Right lobe of liver (tissue), 6 donors: ENCODE data around the gene DNAJB8. TPM values are rescaled to one million over a fixed set of nuclear protein-coding genes. Genes with fewer than 3 reads are reported as not detected.
A peak's percentile ranks its signal among the peaks of the same experiment; 100 is the strongest.

Experiments
- ATAC-seq, 4 donors: fragments of 200-7000 bp; cut with Tn5 transposase; one replicate each; pipeline ENCODE4 v1.9.1; 2020; ENCODE audit warnings: mild to moderate bottlenecking in 4 of 4, moderate library complexity in 4 of 4
- DNase-seq, 3 donors: peaks; one replicate each; pipeline ENCODE4 v3.0.0-alpha.2; 2020
- H3K27ac ChIP-seq, 3 donors: fragments of 200-600 bp; one replicate each; pipeline ENCODE4 v1.8.0; 2022
- H3K27me3 ChIP-seq, 2 donors: fragments of 200-600 bp; one replicate each; pipeline ENCODE4 v1.8.0; 2022
- H3K36me3 ChIP-seq, 4 donors: fragments of 200-600 bp; sonication (generic) in 1 of 4; one replicate each; pipeline versions ENCODE4 v1.5.1 to v1.8.0; 2017 to 2022; ENCODE audit warnings: control low read depth in 1 of 4
- H3K4me1 ChIP-seq, 4 donors: fragments of 200-600 bp; sonication (generic) in 1 of 4; one replicate each; pipeline versions ENCODE4 v1.5.1 to v1.8.0; 2017 to 2022; ENCODE audit warnings: control low read depth in 1 of 4
- H3K4me3 ChIP-seq, 3 donors: fragments of 200-600 bp; one replicate each; pipeline ENCODE4 v1.8.0; 2022
- H3K9me3 ChIP-seq, 4 donors: fragments of 200-600 bp; sonication (generic) in 1 of 4; one replicate each; pipeline versions ENCODE4 v1.5.1 to v1.8.0; 2017 to 2022; ENCODE audit warnings: control low read depth in 1 of 4
- POLR2A ChIP-seq: fragments of 450-650 bp; IDR thresholded peaks from one replicate; pipeline ENCODE4 v1.6.1; 2017; ENCODE audit warnings: antibody characterized with exemption, mild to moderate bottlenecking
- WGBS: methylation state at CpG from one replicate; pipeline ENCODE4 v1.1.6; 2018; ENCODE audit warnings: low coverage, low lambda C conversion rate; ENCODE audit not compliant: insufficient coverage; ENCODE audit errors: missing lambda C conversion rate; 5-methylcytosine and 5-hydroxymethylcytosine counted together
- intact Hi-C, 2 donors: fragments of 100-400 bp; cut with DNase I; formaldehyde crosslinking; loops; one replicate each; pipeline versions ENCODE4 v1.11.2 to v1.14.1; 2022
- total RNA-seq, 6 experiments: library from RNA; depleted of rRNA in 2 of 6; stranded (reverse); fragments of >200 nt in 2 of 6; fragmentation: NEBNext Ultra II Directional in 3 of 6; extraction: Animal tissue kit (Norgen Biotek cat#: 25700) in 3 of 6; gene quantifications; one replicate each; pipeline versions ENCODE4 v1.1.0 to v1.2.4, GENCODE V29; 2016 to 2023
- TF ChIP-seq, protein P1 (sequence below), 4 donors: fragments of 200-600 bp in 3 of 4; fragments of 450-650 bp in 1 of 4; IDR thresholded peaks; one replicate each; pipeline versions ENCODE4 v1.5.1 to v1.8.0; 2016 to 2022; ENCODE audit warnings: antibody characterized with exemption in 4 of 4, mild to moderate bottlenecking in 2 of 4
- donor health status: DM: no; HTN: yes; CAD: no.
- donor health status: DM: no; HTN: no; CAD: no.
- donor health status: DM: no; HTN: no; CAD: no.
- donor health status: DM: no; HTN: yes; CAD: no.
- donor health status: DM: no; HTN: yes; CAD: no.

The DNAJB8 gene
- total RNA-seq, 6 experiments from 2014 or later, result not detected

DNA sequence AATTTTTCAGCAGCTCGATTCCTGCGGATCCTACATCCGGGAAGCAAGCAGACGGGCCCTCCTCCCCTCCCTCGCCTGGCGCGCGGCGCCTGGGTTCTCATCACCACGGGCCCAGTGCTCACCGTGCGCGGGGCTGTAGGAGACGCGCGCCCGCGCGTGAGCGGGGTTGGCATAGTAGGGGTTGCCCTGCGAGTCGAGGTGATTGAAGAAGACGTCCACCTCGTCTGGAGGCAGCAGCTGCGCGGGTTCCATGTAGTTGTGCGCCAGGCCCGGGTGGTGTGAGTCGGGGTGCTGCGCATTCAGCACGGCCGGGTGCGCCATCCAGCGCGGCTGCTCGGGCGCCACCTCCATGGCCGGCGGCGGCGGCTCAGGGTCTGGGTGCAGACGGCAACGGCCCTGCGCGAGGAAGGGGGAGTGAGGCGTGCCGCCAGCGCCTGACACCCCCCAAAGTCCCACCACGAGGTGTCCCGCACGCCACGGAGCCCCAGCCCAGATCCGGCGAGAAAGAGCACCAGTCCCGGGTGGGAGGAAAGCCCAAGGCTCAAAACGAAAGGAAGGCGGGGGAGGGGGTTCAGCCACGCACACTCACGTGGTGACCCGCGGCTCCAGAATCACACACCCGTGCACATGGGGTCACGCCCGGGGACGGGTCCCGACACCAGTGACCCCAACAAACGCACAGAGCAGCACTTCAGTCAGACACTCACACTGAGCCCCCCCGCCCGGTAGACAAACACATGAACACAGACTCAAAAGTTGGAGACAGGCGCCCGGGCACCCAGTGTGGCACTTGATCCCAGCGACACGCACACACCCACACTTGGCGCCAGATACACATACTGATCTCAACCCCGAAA is 20.2 kb upstream of the DNAJB8 start:
- H3K4me1 ChIP-seq, result peaks cover 0 to 42% (median 4%) of the 10 kb centered on the region in 4 donors
- H3K27ac ChIP-seq, result no peak overlapping the region
- peak in 1 of 4 donors; percentile 6 for ATAC-seq
- no peaks in the 10 kb centered on the region for H3K36me3 ChIP-seq
- no peak for DNase-seq
- WGBS, result 7% methylated on average over 3 of the region's 75 CpGs
- TF ChIP-seq, protein P1, sequence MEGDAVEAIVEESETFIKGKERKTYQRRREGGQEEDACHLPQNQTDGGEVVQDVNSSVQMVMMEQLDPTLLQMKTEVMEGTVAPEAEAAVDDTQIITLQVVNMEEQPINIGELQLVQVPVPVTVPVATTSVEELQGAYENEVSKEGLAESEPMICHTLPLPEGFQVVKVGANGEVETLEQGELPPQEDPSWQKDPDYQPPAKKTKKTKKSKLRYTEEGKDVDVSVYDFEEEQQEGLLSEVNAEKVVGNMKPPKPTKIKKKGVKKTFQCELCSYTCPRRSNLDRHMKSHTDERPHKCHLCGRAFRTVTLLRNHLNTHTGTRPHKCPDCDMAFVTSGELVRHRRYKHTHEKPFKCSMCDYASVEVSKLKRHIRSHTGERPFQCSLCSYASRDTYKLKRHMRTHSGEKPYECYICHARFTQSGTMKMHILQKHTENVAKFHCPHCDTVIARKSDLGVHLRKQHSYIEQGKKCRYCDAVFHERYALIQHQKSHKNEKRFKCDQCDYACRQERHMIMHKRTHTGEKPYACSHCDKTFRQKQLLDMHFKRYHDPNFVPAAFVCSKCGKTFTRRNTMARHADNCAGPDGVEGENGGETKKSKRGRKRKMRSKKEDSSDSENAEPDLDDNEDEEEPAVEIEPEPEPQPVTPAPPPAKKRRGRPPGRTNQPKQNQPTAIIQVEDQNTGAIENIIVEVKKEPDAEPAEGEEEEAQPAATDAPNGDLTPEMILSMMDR (IDR thresholded peaks at IDR 0.05), result no peak
- no peak for TF ChIP-seq POLR2A
- H3K4me3 ChIP-seq, result peak overlapping the region; percentile 37 to 51 (median 47)
- H3K27me3 ChIP-seq, result peaks cover 17 to 63% of the 10 kb centered on the region in 2 donors
- H3K9me3 ChIP-seq, result no peaks in the 10 kb centered on the region
- intact Hi-C loops, result no loop called here

DNA sequence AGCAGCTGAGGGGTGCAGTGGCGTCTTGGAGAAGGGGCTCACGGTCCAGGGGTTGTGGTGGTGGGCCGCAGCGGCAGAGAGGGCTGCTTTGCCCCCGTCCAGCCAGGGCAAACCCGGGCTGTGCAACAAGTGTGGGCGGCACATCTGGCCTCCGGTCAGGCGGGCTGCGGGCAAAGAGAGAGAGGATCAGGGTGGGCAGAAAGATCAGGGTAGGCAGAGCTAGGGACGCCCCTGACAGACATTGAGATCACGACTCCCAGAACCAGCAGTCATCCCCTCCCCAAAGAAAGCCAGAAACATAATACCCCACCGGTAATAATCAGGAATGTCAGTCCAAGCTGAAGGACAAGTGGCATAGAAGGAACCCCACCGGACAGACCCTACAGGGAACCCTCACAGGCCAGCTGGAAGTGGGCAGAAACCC is 19.5 kb upstream of the DNAJB8 start:
- no peak for TF ChIP-seq POLR2A
- TF ChIP-seq, protein P1 (IDR thresholded peaks at IDR 0.05), result no peak

DNA sequence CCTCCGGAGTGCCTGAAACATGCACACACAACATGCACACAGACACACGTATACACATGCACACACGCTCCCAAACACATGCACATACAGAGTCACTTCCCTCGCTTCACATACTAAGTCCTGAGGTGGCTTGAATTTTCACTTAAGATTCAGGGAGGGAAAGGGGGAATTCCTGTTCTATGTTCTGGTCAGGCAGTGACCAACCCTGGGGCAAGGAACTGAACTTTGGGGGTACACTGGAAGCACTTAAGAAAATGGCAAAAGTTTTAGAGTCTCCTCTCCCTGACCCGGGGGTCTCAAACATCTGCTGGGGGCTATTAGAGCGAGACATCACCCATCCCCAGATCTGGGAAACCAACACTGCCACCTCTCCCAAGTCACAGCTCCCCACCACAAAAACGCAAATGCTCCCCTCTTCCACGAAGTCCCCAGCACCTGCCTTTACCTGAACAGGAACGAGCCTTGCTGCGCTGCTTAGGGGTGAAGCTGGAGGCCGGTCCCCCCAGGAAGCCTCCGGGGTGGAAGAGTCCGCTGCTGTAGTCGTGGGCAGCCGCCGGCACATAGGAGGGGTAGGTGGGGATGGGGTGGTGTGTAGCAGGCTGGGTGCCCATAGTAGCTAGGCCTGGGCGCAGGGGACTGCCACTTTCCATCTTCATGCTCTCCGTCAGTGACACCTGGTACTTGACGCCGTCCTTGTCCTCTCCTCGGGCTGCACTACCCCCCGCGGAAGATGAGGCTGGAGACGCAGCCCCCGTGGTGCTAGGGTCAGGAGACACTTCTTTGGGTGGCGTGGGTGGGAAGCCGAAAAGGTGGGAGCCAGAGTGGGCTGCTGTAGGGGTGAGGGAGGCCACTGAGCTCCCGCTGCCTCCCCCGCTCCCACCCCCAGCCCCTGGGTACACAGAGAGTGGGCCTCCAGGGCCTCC is 18.9 kb upstream of the DNAJB8 start:
- H3K4me3 ChIP-seq, result no peak overlapping the region
- 35% methylated on average over 18 of the region's 29 CpGs for WGBS
- intact Hi-C loops, result no loop called here
- ATAC-seq (no peak), DNase-seq (no peak)
- H3K27ac ChIP-seq, result no peak overlapping the region
- H3K27me3 ChIP-seq, result peaks cover 9 to 51% of the 10 kb centered on the region in 2 donors
- no peaks in the 10 kb centered on the region for H3K9me3 ChIP-seq
- H3K4me1 ChIP-seq, result peaks cover 0 to 39% (median 4%) of the 10 kb centered on the region in 4 donors
- no peaks in the 10 kb centered on the region for H3K36me3 ChIP-seq
- TF ChIP-seq, protein P1 (IDR thresholded peaks at IDR 0.05), result no peak
- TF ChIP-seq POLR2A, result no peak

More for the DNA sequence above, 19.5 kb upstream of the DNAJB8 start:
- Histone ChIP-seq H3K27me3 (peaks cover 10 to 57% of the 10 kb centered on the region in 2 donors), H3K9me3 (no peaks in the 10 kb centered on the region), H3K27ac (no peak overlapping the region), H3K4me1 (peaks cover 0 to 39% (median 4%) of the 10 kb centered on the region in 4 donors), H3K36me3 (no peaks in the 10 kb centered on the region), H3K4me3 (peak overlapping the region in 2 of 3 donors; percentile 47 to 51)
- WGBS, result 7% methylated on average over 2 of the region's 14 CpGs
- intact Hi-C loops, result no loop called here
- ATAC-seq (no peak), DNase-seq (no peak)

DNA sequence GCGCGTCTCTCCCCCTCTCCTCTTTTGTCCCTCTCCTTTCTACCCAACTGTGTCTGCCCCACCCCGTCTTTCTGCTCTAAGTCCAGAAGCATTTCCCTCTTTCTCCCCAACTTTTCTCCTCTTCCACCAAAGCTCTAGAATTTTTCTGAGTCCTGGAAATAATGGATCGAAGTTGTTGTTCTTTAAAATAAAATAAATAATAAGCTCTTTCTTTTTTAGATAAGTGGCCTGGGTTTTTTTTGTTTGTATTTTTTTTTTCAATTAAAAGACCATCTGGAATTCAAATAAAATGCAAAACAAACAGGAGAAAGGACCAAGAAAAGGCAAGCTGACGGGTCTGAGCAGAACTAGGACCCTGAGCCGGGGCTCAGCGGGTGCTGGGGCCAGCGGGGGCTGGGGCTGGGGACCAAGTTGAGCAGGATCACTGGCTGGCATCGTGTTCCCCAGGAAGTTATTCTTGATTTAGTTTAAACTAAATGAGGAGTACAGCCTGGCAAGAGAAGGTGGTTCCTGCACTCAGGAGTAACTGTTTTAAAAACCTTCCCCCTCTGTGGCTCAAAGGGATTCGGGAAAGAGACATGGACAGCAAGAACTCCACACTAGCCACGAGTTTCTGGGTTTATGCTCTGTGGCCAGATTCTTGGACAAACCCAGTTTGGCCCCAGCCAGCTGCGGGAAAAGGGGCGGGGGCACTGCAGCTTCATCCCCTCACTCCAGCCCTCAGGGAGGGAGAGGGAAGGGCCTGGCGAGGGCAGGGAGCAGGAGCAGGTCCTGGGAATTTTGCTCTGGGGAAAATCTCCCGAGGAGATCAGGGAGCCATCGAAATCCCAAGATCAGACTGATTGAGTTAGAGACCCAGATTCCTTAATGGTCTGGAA is 18.0 kb upstream of the DNAJB8 start:
- intact Hi-C loops, result no loop called here
- H3K27me3 ChIP-seq, result peaks cover 2 to 43% of the 10 kb centered on the region in 2 donors

More for the DNA sequence above, 18.0 kb upstream of the DNAJB8 start:
- DNase-seq (no peak), ATAC-seq (no peak)
- H3K27ac ChIP-seq, result no peak overlapping the region
- no peak overlapping the region for H3K4me3 ChIP-seq
- H3K9me3 ChIP-seq, result no peaks in the 10 kb centered on the region
- peaks cover 0 to 33% (median 4%) of the 10 kb centered on the region in 4 donors for H3K4me1 ChIP-seq
- TF ChIP-seq POLR2A, result no peak
- TF ChIP-seq, protein P1 (IDR thresholded peaks at IDR 0.05), result no peak
- WGBS, result 17% methylated on average over 14 of the region's 16 CpGs
- H3K36me3 ChIP-seq, result no peaks in the 10 kb centered on the region
